ENCODE results near the gene SSH2. TPM values are rescaled to one million over a fixed set of nuclear protein-coding genes. Genes with fewer than 3 reads are reported as not detected.

SSH2 gene
- total RNA-seq, 1 experiment from 2014 or later: 45.1 TPM

- Histone ChIP-seq H4K20me1 (ENCODE audit: insufficient read depth) (no peaks in the 10 kb centered on the region), H3K79me2 (ENCODE audit: low read depth) (no peaks in the 10 kb centered on the region), H3K36me3 (ENCODE audit: low read depth) (no peaks in the 10 kb centered on the region), H3K4me3 (no peak overlapping the region), H3F3A (ENCODE audit: insufficient read depth, low read depth) (peaks cover 14% of the 10 kb centered on the region; the same call in 1 of the 2 replicates), H3K4me1 (replicated peaks; ENCODE audit: insufficient read depth) (peaks cover 32% of the 10 kb centered on the region), H3K27me3 (ENCODE audit: insufficient read depth, low read depth) (no peaks in the 10 kb centered on the region), H3K4me2 (peak overlapping the region; percentile 32; the same call in 1 of the 2 replicates), H3K9me3 (ENCODE audit: insufficient read depth, low read depth) (no peaks in the 10 kb centered on the region), H2AFZ (no peak overlapping the region), H3K9me2 (ENCODE audit: insufficient read depth) (no peaks in the 10 kb centered on the region), H3K27ac (peak overlapping the region; percentile 50)
- CTCF ChIA-PET: no interaction called here
- no TSS peak for BruUV-seq (replicated peaks)
- DNase-seq: no peak
- no peak for TF ChIP-seq EZH2 (IDR thresholded peaks at IDR 0.05; ENCODE audit: low read depth)
- TF ChIP-seq, protein P1, sequence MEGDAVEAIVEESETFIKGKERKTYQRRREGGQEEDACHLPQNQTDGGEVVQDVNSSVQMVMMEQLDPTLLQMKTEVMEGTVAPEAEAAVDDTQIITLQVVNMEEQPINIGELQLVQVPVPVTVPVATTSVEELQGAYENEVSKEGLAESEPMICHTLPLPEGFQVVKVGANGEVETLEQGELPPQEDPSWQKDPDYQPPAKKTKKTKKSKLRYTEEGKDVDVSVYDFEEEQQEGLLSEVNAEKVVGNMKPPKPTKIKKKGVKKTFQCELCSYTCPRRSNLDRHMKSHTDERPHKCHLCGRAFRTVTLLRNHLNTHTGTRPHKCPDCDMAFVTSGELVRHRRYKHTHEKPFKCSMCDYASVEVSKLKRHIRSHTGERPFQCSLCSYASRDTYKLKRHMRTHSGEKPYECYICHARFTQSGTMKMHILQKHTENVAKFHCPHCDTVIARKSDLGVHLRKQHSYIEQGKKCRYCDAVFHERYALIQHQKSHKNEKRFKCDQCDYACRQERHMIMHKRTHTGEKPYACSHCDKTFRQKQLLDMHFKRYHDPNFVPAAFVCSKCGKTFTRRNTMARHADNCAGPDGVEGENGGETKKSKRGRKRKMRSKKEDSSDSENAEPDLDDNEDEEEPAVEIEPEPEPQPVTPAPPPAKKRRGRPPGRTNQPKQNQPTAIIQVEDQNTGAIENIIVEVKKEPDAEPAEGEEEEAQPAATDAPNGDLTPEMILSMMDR (conservative IDR thresholded peaks at IDR 0.05): no peak
- POLR2A ChIA-PET (ENCODE audit: unreplicated experiment): no interaction called here
- intact Hi-C loops (cut with micrococcal nuclease; ENCODE audit: unreplicated experiment): no loop called here
These were observed 185.9 kb downstream of the SSH2 start for GRCh38 chr17:29744121-29744520.

GRCh38 chr17:29742210-29742513 is 187.9 kb downstream of the SSH2 start:
- no TSS peak for BruUV-seq (replicated peaks)

DNA sequence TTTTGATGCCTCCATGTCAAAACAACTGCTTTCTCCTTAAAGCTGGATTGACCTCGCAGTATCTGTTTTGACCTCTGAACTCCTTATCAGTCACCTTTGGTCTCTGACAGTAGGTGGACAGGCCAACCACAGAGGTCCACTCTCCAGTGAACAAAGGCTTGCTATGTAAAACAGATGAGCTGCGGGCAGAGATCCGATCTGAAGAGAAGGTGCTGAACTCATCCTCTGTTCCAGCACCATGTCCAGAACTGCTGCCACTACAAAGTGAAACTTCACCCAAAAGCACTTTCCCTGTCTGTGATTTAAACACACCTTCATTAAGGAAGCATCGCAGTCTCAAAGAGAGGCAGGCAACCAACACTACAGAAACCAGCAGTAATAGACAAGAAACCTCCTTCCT is 190.0 kb downstream of the SSH2 start:
- Histone ChIP-seq H3K27ac (no peak overlapping the region), H2AFZ (no peak overlapping the region), H4K20me1 (ENCODE audit: insufficient read depth) (no peaks in the 10 kb centered on the region), H3K4me2 (no peak overlapping the region), H3K4me1 (replicated peaks; ENCODE audit: insufficient read depth) (peaks cover 17% of the 10 kb centered on the region), H3K9me3 (ENCODE audit: insufficient read depth, low read depth) (no peaks in the 10 kb centered on the region), H3K27me3 (ENCODE audit: insufficient read depth, low read depth) (no peaks in the 10 kb centered on the region), H3K36me3 (ENCODE audit: low read depth) (no peaks in the 10 kb centered on the region), H3F3A (ENCODE audit: insufficient read depth, low read depth) (peaks cover 2% of the 10 kb centered on the region; the same call in 1 of the 2 replicates), H3K79me2 (ENCODE audit: low read depth) (no peaks in the 10 kb centered on the region), H3K9me2 (ENCODE audit: insufficient read depth) (no peaks in the 10 kb centered on the region), H3K4me3 (no peak overlapping the region)
- ChIA-PET POLR2A (ENCODE audit: unreplicated experiment) (no interaction called here), CTCF (no interaction called here)
- intact Hi-C loops (cut with micrococcal nuclease; ENCODE audit: unreplicated experiment): no loop called here
- no TSS peak for BruUV-seq (replicated peaks)
- DNase-seq: no peak
- TF ChIP-seq EZH2 (IDR thresholded peaks at IDR 0.05; ENCODE audit: low read depth): no peak
- TF ChIP-seq, protein P1 (conservative IDR thresholded peaks at IDR 0.05): no peak

More at GRCh38 chr17:29742210-29742513, 187.9 kb downstream of the SSH2 start:
- TF ChIP-seq, protein P1 (conservative IDR thresholded peaks at IDR 0.05): no peak
- TF ChIP-seq EZH2 (IDR thresholded peaks at IDR 0.05; ENCODE audit: low read depth): no peak
- H3K9me3 ChIP-seq (ENCODE audit: insufficient read depth, low read depth): no peaks in the 10 kb centered on the region
- no peaks in the 10 kb centered on the region for H3K36me3 ChIP-seq (ENCODE audit: low read depth)
- H3K27me3 ChIP-seq (ENCODE audit: insufficient read depth, low read depth): no peaks in the 10 kb centered on the region
- ChIA-PET POLR2A (ENCODE audit: unreplicated experiment) (interaction anchor here (0.7 kb wide), 1 partner anchor 20 kb away, joined by 23 read pairs; no protein-coding TSS in a partner anchor), CTCF (interaction anchor here (0.6 kb wide), 2 partner anchors 593 to 1065 kb away, joined by 3 read pairs; no protein-coding TSS in a partner anchor)
- no peaks in the 10 kb centered on the region for H3K79me2 ChIP-seq (ENCODE audit: low read depth)
- H3K4me3 ChIP-seq: no peak overlapping the region
- H3F3A ChIP-seq (ENCODE audit: insufficient read depth, low read depth): peaks cover 14% of the 10 kb centered on the region; the same call in 1 of the 2 replicates
- H3K4me1 ChIP-seq (replicated peaks; ENCODE audit: insufficient read depth): peaks cover 24% of the 10 kb centered on the region
- no peak overlapping the region for H3K4me2 ChIP-seq
- peak; percentile 20 to 58 for DNase-seq
- H2AFZ ChIP-seq: no peak overlapping the region
- no peaks in the 10 kb centered on the region for H4K20me1 ChIP-seq (ENCODE audit: insufficient read depth)
- H3K27ac ChIP-seq: no peak overlapping the region
- no peaks in the 10 kb centered on the region for H3K9me2 ChIP-seq (ENCODE audit: insufficient read depth)
- intact Hi-C loops (cut with micrococcal nuclease; ENCODE audit: unreplicated experiment): no loop called here
